H9 (cell line): ENCODE data around the gene AP2A2. TPM values are rescaled to one million over a fixed set of nuclear protein-coding genes. Genes with fewer than 3 reads are reported as not detected.

Experiments
- DNase-seq: peaks from one replicate; pipeline ENCODE4 v3.0.0-alpha.2; 2017
- H2AFZ ChIP-seq: one replicate; pipeline ENCODE4 v1.6.1; 2013; ENCODE audit warnings: mild to moderate bottlenecking, low read length, control low read depth, moderate library complexity
- H2AK5ac ChIP-seq: 2 replicates; pipeline ENCODE4 v1.6.1; 2013; ENCODE audit warnings: low read length, control low read depth, mixed read lengths; ENCODE audit not compliant: insufficient read length
- H2BK120ac ChIP-seq: one replicate; pipeline ENCODE4 v1.6.1; 2013; ENCODE audit warnings: low read depth, mild to moderate bottlenecking, low read length, control low read depth, inconsistent platforms; ENCODE audit not compliant: poor library complexity, severe bottlenecking
- H2BK12ac ChIP-seq: 2 replicates; pipeline ENCODE4 v1.6.1; 2013; ENCODE audit warnings: low read length, control low read depth, mixed read lengths, low read depth; ENCODE audit not compliant: insufficient read length
- H2BK15ac ChIP-seq: 2 replicates; pipeline ENCODE4 v1.6.1; 2013; ENCODE audit warnings: low read depth, low read length, control low read depth
- H2BK20ac ChIP-seq: one replicate; pipeline ENCODE4 v1.6.1; 2013; ENCODE audit warnings: low read depth, mild to moderate bottlenecking, low read length, control low read depth, inconsistent platforms; ENCODE audit not compliant: poor library complexity, severe bottlenecking
- H2BK5ac ChIP-seq: 2 replicates; pipeline ENCODE4 v1.6.1; 2013; ENCODE audit warnings: low read length, control low read depth, mixed read lengths; ENCODE audit not compliant: insufficient read length
- H3K14ac ChIP-seq: 2 replicates; pipeline ENCODE4 v1.6.1; 2013; ENCODE audit warnings: low read length, control low read depth; ENCODE audit not compliant: insufficient read depth
- H3K18ac ChIP-seq: 2 replicates; pipeline ENCODE4 v1.6.1; 2013; ENCODE audit warnings: low read depth, mild to moderate bottlenecking, mixed read lengths, low read length, control low read depth; ENCODE audit not compliant: insufficient read length
- H3K23ac ChIP-seq: 2 replicates; pipeline ENCODE4 v1.6.1; 2013; ENCODE audit warnings: low read length, control low read depth, mixed read lengths, low read depth; ENCODE audit not compliant: insufficient read length
- H3K23me2 ChIP-seq: 2 replicates; pipeline ENCODE4 v1.6.1; 2013; ENCODE audit warnings: low read depth, mild to moderate bottlenecking, mixed read lengths, low read length, control low read depth; ENCODE audit not compliant: insufficient read length, poor library complexity, severe bottlenecking
- H3K27ac ChIP-seq: 2 replicates; pipeline ENCODE4 v1.5.1; 2013; ENCODE audit warnings: low read length, control low read depth, mixed read lengths, low read depth; ENCODE audit not compliant: insufficient read length
- H3K27me3 ChIP-seq: 2 replicates; pipeline ENCODE4 v1.6.1; 2013; ENCODE audit warnings: low read length, control low read depth, inconsistent platforms; ENCODE audit not compliant: insufficient read depth
- H3K4ac ChIP-seq: 2 replicates; pipeline ENCODE4 v1.6.1; 2013; ENCODE audit warnings: low read depth, mild to moderate bottlenecking, control low read depth, inconsistent platforms, low read length, moderate library complexity
- H3K4me1 ChIP-seq: 2 replicates; pipeline ENCODE4 v1.6.1; 2013; ENCODE audit warnings: low read length, control low read depth, inconsistent platforms; ENCODE audit not compliant: insufficient read depth
- H3K4me2 ChIP-seq: 2 replicates; pipeline ENCODE4 v1.6.1; 2013; ENCODE audit warnings: low read length, control low read depth, mixed read lengths; ENCODE audit not compliant: insufficient read length, insufficient read depth
- H3K56ac ChIP-seq: 2 replicates; pipeline ENCODE4 v1.6.1; 2013; ENCODE audit warnings: low read depth, mild to moderate bottlenecking, mixed read lengths, low read length, control low read depth; ENCODE audit not compliant: insufficient read length
- H3K79me1 ChIP-seq: 2 replicates; pipeline ENCODE4 v1.6.1; 2013; ENCODE audit warnings: low read depth, mild to moderate bottlenecking, moderate library complexity, low read length, control low read depth, inconsistent platforms; ENCODE audit not compliant: insufficient read depth, poor library complexity, severe bottlenecking
- H3K79me2 ChIP-seq: 2 replicates; pipeline ENCODE4 v1.6.1; 2013; ENCODE audit warnings: low read length, control low read depth, inconsistent platforms; ENCODE audit not compliant: insufficient read depth
- H3K9ac ChIP-seq: 2 replicates; pipeline ENCODE4 v1.6.1; 2013; ENCODE audit warnings: low read length, control low read depth, mixed read lengths; ENCODE audit not compliant: insufficient read length; ENCODE audit errors: extremely low read depth
- H3K9me3 ChIP-seq: one replicate; pipeline ENCODE4 v1.6.1; 2013; ENCODE audit warnings: low read depth, low read length, inconsistent platforms; ENCODE audit not compliant: control insufficient read depth
- H3T11ph ChIP-seq: one replicate; pipeline ENCODE4 v1.6.1; 2013; ENCODE audit warnings: mild to moderate bottlenecking, low read length, control low read depth, inconsistent platforms
- H4K20me1 ChIP-seq: one replicate; pipeline ENCODE4 v1.6.1; 2013; ENCODE audit not compliant: control insufficient read depth, insufficient read length, insufficient read depth
- H4K5ac ChIP-seq: 2 replicates; pipeline ENCODE4 v1.6.1; 2013; ENCODE audit warnings: low read depth, mild to moderate bottlenecking, mixed read lengths, low read length, control low read depth; ENCODE audit not compliant: insufficient read length
- H4K8ac ChIP-seq: replicated peaks from 2 replicates; pipeline ENCODE4 v1.6.1; 2013; ENCODE audit warnings: low read length, control low read depth, mixed read lengths, low read depth; ENCODE audit not compliant: insufficient read length
- H4K91ac ChIP-seq: 2 replicates; pipeline ENCODE4 v1.6.1; 2013; ENCODE audit warnings: low read depth, mild to moderate bottlenecking, moderate library complexity, mixed read lengths, low read length, control low read depth; ENCODE audit not compliant: insufficient read length
- H3K27ac Mint-ChIP-seq, 3 experiments: 2 replicates in 2 of 3; 3 replicates in 1 of 3; pipeline ENCODE4 v1.8.0; 2020 to 2021; ENCODE audit warnings: mixed read lengths in 3 of 3, mild to moderate bottlenecking in 1 of 3, moderate library complexity in 1 of 3
- H3K27me3 Mint-ChIP-seq: 2 replicates; pipeline ENCODE4 v1.8.0; 2021; ENCODE audit warnings: low read depth, mild to moderate bottlenecking, moderate library complexity, mixed read lengths
- H3K36me3 Mint-ChIP-seq, 3 experiments: 2 replicates in 2 of 3; 3 replicates in 1 of 3; pipeline ENCODE4 v1.8.0; 2020 to 2021; ENCODE audit warnings: low read depth in 3 of 3, mixed read lengths in 3 of 3; ENCODE audit not compliant: insufficient read depth in 1 of 3
- H3K4me1 Mint-ChIP-seq, 2 experiments: 2 replicates each; pipeline ENCODE4 v1.8.0; 2020; ENCODE audit warnings: mixed read lengths in 2 of 2
- H3K4me3 Mint-ChIP-seq, 2 experiments: 2 replicates in 1 of 2; 3 replicates in 1 of 2; pipeline ENCODE4 v1.8.0; 2020 to 2021; ENCODE audit warnings: mild to moderate bottlenecking in 2 of 2, mixed read lengths in 2 of 2, moderate library complexity in 1 of 2
- H3K9me3 Mint-ChIP-seq, 2 experiments: 2 replicates in 1 of 2; 3 replicates in 1 of 2; pipeline ENCODE4 v1.8.0; 2020; ENCODE audit warnings: mild to moderate bottlenecking in 2 of 2, mixed read lengths in 2 of 2, moderate library complexity in 1 of 2
- CTCF ChIP-seq: fragments of 200-600 bp; sonication (generic); conservative IDR thresholded peaks from 3 replicates; pipeline ENCODE4 v1.8.0; 2021; ENCODE audit warnings: antibody characterized with exemption, mild to moderate bottlenecking
- WGBS: extraction: QIAGEN DNeasy Blood & Tissue Kit; methylation state at CpG from one replicate; pipeline ENCODE4 v1.1.7; 2013; ENCODE audit warnings: missing lambda C conversion rate, low lambda C conversion rate, mixed read lengths; ENCODE audit not compliant: insufficient read length; ENCODE audit errors: extremely low coverage; 5-methylcytosine and 5-hydroxymethylcytosine counted together
- total RNA-seq: library from RNA; stranded (reverse); gene quantifications from 2 replicates; pipeline ENCODE4 v1.2.1, GENCODE V29; 2021

Gene AP2A2
- total RNA-seq, 1 experiment from 2014 or later, result 53.7 TPM

- Histone ChIP-seq H3K4me2 (no peak overlapping the region), H4K8ac (no peak overlapping the region), H2BK12ac (no peak overlapping the region), H3K27ac (no peak overlapping the region), H2BK5ac (no peak overlapping the region), H3K4me1 (no peaks in the 10 kb centered on the region), H3K18ac (no peak overlapping the region), H2BK20ac (no peak overlapping the region), H3K79me1 (no peaks in the 10 kb centered on the region), H2AFZ (no peak overlapping the region), H4K5ac (no peak overlapping the region), H3K14ac (no peak overlapping the region), H4K91ac (no peak overlapping the region), H3K4ac (no peak overlapping the region), H2AK5ac (no peak overlapping the region), H2BK15ac (no peak overlapping the region), H3K23ac (no peak overlapping the region), H3K9me3 (no peaks in the 10 kb centered on the region), H3K56ac (no peak overlapping the region), H3K27me3 (no peaks in the 10 kb centered on the region), H3K9ac (no peak overlapping the region), H4K20me1 (peaks cover 2% of the 10 kb centered on the region), H3K23me2 (no peaks in the 10 kb centered on the region), H2BK120ac (no peak overlapping the region), H3T11ph (no peak overlapping the region), H3K79me2 (no peaks in the 10 kb centered on the region)
- Mint-ChIP-seq H3K9me3 (no peaks in the 10 kb centered on the region), H3K4me1 (peaks cover 4 to 7% of the 10 kb centered on the region in 2 experiments), H3K36me3 (peaks cover 21 to 50% (median 47%) of the 10 kb centered on the region in 3 experiments), H3K27ac (no peak overlapping the region), H3K27me3 (no peaks in the 10 kb centered on the region), H3K4me3 (no peak overlapping the region)
- no peak for TF ChIP-seq CTCF
- DNase-seq, result no peak
- WGBS, result no CpG with 5 or more reads among the region's 17 CpGs
These were observed 39.1 kb upstream of the AP2A2 start for GRCh38 chr11:886568-886967.
